GM21390 (cell line): ENCODE results near the gene ATF6B.
"Not testable (repeated sequence)": the region's sequence is repeated elsewhere in the genome, so short reads cannot be mapped to it uniquely, and the experiment has no call there.

Experiments used
- ATAC-seq: cut with Tn5 transposase; IDR thresholded peaks from one replicate; pipeline ENCODE4 v1.9.1; 2021; ENCODE audit not compliant: unreplicated experiment

The ATF6B gene

DNA sequence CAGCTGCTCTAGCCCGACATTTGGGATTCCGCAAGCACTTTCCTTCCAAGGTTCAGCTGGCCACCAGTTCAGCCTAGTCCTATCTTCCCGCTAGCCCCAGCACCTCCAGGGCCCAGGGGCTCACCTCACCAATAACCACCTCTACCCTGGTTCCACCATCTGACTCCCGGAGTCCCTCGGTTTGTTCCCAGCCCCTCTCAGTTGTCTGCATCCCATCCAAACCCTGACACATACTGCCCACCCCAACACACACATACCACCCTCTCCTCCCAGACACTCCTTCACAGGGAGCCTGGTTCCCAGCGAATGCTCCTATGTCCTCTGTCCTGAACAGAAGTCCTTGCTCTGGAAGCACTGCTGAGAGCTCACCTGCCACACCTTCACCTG lies 19.3 kb downstream of the ATF6B start:
- no peak for ATAC-seq

DNA sequence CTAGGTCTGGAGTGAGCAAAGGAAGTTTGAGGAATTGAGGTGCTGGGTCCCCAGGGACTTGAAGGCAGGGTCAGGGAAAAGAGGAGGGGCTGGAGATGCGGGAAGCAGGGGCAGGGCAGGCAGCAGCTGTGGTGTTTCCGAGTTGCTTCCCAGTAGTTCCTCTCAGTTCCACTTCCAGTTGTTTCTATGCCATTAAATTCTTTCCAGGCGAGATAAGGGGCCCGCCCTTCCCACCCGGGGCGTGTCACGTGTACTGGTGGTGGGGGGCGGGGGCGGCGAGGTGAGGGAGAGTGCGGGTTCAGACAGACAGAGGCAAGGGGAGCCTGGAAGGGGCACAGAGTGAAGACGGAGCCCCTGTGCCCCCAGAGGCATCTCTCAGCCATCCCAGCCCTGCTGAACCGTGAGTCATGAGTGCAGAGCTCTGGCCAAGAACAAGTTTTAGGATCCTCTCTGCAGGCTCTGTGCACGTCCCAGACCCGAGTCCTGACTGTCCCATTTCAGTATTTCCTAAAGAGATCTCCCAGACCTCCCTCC lies 19.9 kb downstream of the ATF6B start:
- ATAC-seq: no peak

- ATAC-seq: no peak
Observed at GRCh38 chr6:32107406-32107805, 20.6 kb downstream of the ATF6B start.

GRCh38 chr6:32105433-32105832 lies 22.6 kb downstream of the ATF6B start:
- no peak for ATAC-seq

DNA sequence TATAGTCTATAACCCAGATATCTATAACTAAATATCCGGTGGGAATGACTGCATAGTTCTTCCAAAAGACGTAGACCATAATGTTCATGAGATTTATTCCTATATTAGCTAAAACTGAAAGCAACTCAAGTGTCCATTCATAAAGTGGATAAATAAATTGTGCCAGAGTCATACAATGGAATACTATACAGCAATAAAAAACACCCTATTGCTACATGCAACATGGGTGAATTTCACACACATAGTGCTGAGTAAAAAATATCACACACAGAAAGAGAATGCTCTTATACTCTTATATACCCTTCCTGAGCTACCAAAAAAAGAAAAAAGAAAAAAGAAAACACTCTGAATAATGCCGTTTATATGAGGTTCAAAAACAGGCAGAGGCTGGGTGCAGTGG lies 25.8 kb downstream of the ATF6B start:
- no peak for ATAC-seq

GRCh38 chr6:32100251-32100650 lies 27.8 kb downstream of the ATF6B start:
- ATAC-seq: not testable (repeated sequence)

DNA sequence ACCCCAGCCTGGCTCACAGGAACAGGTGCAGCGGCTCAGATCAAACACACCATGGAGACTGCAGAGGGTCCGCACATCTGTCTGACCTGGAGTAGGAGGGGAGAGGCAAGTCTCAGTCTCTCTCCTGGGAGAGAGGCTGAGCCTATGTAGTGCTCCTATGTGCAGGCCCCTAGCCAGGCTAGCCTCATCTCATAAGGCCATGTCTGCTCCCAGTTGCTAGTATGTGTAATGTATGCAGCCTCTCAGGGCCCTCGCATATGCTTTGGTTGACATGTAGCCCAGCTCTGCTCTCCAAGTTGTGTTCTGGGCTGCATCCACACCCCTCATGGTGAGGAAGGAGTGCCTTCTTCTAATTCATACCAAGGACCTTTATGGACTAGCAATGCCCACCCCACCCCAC lies 30.7 kb downstream of the ATF6B start:
- no peak for ATAC-seq

GRCh38 chr6:32096394-32097258 lies 31.4 kb downstream of the ATF6B start:
- no peak for ATAC-seq

DNA sequence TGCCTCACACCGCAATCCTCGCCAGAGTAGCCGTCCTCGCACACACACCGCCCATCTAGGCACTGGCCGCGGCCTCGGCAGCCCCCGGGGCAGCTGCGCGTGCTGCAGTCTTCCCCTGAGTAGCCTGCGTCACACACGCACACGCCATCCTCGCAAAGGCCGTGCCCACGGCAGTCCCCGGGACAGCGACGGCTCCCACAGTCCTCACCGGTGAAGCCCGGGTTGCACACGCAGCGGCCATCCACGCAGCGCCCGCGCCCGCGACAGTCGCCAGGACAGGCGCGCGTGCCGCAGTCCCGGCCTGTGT lies 32.0 kb downstream of the ATF6B start:
- no peak for ATAC-seq

- no peak for ATAC-seq
Observed at GRCh38 chr6:32095338-32096086, 32.5 kb downstream of the ATF6B start.

- ATAC-seq: no peak
Observed at GRCh38 chr6:32092760-32093497, 35.1 kb downstream of the ATF6B start.

GRCh38 chr6:32089082-32089828 lies 38.8 kb downstream of the ATF6B start:
- no peak for ATAC-seq

- no peak for ATAC-seq
Observed at GRCh38 chr6:32088487-32089049, 39.5 kb downstream of the ATF6B start.

- ATAC-seq: no peak
Observed at GRCh38 chr6:32087574-32088486, 40.2 kb downstream of the ATF6B start.

DNA sequence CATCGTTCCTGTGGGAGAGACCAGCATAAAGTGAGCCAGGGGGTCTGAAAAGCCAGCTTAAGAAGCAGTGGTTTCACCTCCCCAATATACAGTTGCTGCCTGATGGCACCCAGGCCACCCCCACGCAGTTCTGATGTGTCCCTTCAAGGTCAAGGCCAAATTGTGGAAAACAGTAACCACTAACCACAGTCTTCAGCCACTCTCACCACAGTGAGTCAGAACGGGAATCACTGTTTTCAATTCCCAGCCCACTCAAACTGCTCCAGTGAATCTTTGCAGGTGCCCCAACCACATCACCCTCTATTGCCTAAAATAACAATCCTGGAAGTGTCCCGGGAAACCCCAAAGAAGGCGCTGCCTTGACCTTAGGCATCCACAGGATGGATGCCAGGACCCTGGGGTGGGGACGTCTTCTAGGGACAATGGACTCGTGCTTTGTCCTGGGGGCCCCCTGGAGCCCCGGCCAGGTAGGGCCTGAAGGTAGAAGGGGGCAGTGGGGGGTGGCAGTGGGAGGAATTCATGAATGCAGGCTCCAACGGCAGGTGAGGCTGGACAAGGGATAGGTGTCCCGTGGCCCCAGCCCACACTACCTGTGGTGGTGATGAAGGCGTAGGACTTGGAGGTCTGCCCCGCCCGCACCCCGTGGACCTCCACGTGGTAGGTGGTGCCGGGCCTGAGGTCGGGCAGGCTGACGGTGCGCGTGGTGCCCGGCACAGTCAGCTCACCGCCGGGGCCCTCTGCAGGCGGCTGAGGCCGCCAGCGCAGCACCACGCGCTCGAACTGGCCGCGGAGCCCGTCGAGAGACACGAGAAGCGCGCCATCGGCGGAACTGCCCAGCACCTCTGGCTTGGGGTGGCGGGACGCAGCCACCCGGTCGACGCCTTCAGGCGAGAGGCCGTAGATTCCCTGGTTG lies 41.1 kb downstream of the ATF6B start:
- no peak for ATAC-seq

DNA sequence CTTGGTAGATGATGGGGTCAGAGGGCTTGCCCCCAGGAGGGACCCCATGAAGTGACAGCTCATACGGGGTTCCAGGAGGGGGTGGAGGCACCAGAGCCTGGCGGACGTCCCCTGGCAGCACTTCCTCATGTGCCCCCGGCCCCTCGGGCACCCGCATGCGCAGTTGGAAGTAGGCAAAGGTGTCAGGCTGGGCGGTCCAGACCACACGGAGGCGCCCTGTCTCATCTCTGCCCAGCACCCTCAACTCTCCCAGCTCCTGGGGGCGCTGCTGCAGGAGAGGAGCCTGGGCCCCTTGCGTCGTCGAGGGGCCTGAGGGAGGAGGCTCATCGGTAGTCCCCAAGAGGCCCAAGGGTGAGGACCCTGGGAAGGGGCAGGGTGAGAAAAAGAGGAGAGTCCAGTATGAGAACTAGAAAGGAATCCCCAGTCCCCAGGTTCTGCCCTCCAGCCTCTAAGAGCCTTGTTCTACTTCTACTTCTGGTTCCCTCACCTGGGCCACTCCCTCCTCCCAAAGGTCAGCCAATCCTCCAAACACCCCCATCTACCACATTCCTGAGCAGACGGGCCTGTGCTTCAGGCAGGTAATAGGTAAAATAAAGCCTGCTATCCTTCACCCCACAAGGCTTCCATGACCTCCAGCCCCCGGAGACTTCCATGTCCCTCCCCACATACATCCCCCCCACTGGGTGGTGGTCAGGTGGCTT lies 42.1 kb downstream of the ATF6B start:
- no peak for ATAC-seq

GRCh38 chr6:32084780-32085179 lies 43.3 kb downstream of the ATF6B start:
- ATAC-seq: no peak
